PC-3 (cell line): ENCODE measurements around the gene LRRN4. TPM values are rescaled to one million over a fixed set of nuclear protein-coding genes. Genes with fewer than 3 reads are reported as not detected.

Source experiments
- ATAC-seq: fragments of 200-7000 bp; cut with Tn5 transposase; 2 replicates; pipeline ENCODE4 v1.9.1; 2020; ENCODE audit warnings: mild to moderate bottlenecking, moderate library complexity
- BruUV-seq: library from RNA; stranded (reverse); fragments of 400-500 nt; replicated peaks from 2 replicates; lab custom pipeline; 2021; lab: Mats Ljungman, UMichigan
- CTCF ChIA-PET: fragments of 300-600 bp; sonication (Branson Sonifier 250); formaldehyde crosslinking; loops from one replicate; lab custom pipeline; 2022; ENCODE audit warnings: antibody characterized with exemption; lab: Charles Lee
- POLR2A ChIA-PET: fragments of 300-600 bp; sonication (Branson Sonifier 250); formaldehyde crosslinking; loops from one replicate; lab custom pipeline; 2022; ENCODE audit warnings: antibody characterized with exemption; ENCODE audit not compliant: unreplicated experiment; lab: Charles Lee
- DNase-seq: peaks from one replicate; pipeline ENCODE4 v3.0.0-alpha.2; 2015
- H2AFZ ChIP-seq: fragments of 300-600 bp; sonication (generic); 2 replicates; pipeline ENCODE4 v1.6.0; 2016; ENCODE audit warnings: antibody characterized with exemption, low read length
- H3F3A ChIP-seq: fragments of 300-600 bp; sonication (generic); one replicate; pipeline ENCODE4 v1.6.0; 2017; ENCODE audit warnings: antibody characterized with exemption, low read length, control low read depth, mild to moderate bottlenecking; ENCODE audit not compliant: unreplicated experiment
- H3K27ac ChIP-seq: fragments of 300-600 bp; sonication (generic); 2 replicates; pipeline ENCODE4 v1.5.1; 2016; ENCODE audit warnings: mild to moderate bottlenecking, low read length
- H3K27me3 ChIP-seq: fragments of 300-600 bp; sonication (generic); 2 replicates; pipeline ENCODE4 v1.6.1; 2016; ENCODE audit warnings: low read length, mixed read lengths
- H3K36me3 ChIP-seq: fragments of 300-600 bp; sonication (generic); 2 replicates; pipeline ENCODE4 v1.6.1; 2016; ENCODE audit warnings: low read depth, mixed run types, low read length, mixed read lengths
- H3K4me1 ChIP-seq: fragments of 300-600 bp; sonication (generic); 2 replicates; pipeline ENCODE4 v1.5.1; 2016; ENCODE audit warnings: low read length; ENCODE audit not compliant: insufficient read depth
- H3K4me2 ChIP-seq: fragments of 300-600 bp; sonication (generic); 2 replicates; pipeline ENCODE4 v1.6.0; 2016; ENCODE audit warnings: low read length
- H3K4me3 ChIP-seq: fragments of 300-600 bp; sonication (generic); 2 replicates; pipeline ENCODE4 v1.5.1; 2016; ENCODE audit warnings: mild to moderate bottlenecking, low read length, mixed read lengths
- H3K79me2 ChIP-seq: fragments of 300-600 bp; sonication (generic); 2 replicates; pipeline ENCODE4 v1.6.1; 2017; ENCODE audit warnings: low read length, mixed read lengths
- H3K9ac ChIP-seq: fragments of 300-600 bp; sonication (generic); 2 replicates; pipeline ENCODE4 v1.6.0; 2016; ENCODE audit warnings: mild to moderate bottlenecking, low read length
- H3K9me2 ChIP-seq: fragments of 300-600 bp; sonication (generic); replicated peaks from 2 replicates; pipeline ENCODE4 v1.6.1; 2016; ENCODE audit warnings: mixed run types, low read length, mixed read lengths
- H3K9me3 ChIP-seq: fragments of 300-600 bp; sonication (generic); 2 replicates; pipeline ENCODE4 v1.6.1; 2016; ENCODE audit warnings: low read length, mixed read lengths
- H4K20me1 ChIP-seq: fragments of 300-600 bp; sonication (generic); 2 replicates; pipeline ENCODE4 v1.6.1; 2016; ENCODE audit warnings: low read length, mixed read lengths
- EZH2 ChIP-seq: fragments of 300-600 bp; sonication (generic); IDR thresholded peaks from one replicate; pipeline ENCODE4 v1.6.1; 2017; ENCODE audit warnings: antibody characterized with exemption, mild to moderate bottlenecking, low read length; ENCODE audit not compliant: unreplicated experiment
- EZH2phosphoT487 ChIP-seq: fragments of 300-600 bp; sonication (generic); IDR thresholded peaks from 2 replicates; pipeline ENCODE4 v1.6.1; 2018; ENCODE audit warnings: mild to moderate bottlenecking, antibody characterized with exemption, low read length, borderline replicate concordance
- intact Hi-C: fragments of 100-400 bp; cut with micrococcal nuclease; formaldehyde crosslinking; loops from 2 replicates; pipeline ENCODE4 v1.9.0; 2023
- total RNA-seq: library from RNA; depleted of rRNA; stranded (reverse); fragments of >200 nt; gene quantifications from 2 replicates; pipeline ENCODE4 v1.2.3, GENCODE V29; 2014
- TF ChIP-seq, protein P1 (sequence below): fragments of 300-600 bp; sonication (generic); conservative IDR thresholded peaks from 2 replicates; pipeline ENCODE4 v1.5.1; 2017; ENCODE audit warnings: antibody characterized with exemption, low read depth, mild to moderate bottlenecking, low read length

LRRN4 gene
- total RNA-seq, 1 experiment from 2014 or later = 0.44 TPM

DNA sequence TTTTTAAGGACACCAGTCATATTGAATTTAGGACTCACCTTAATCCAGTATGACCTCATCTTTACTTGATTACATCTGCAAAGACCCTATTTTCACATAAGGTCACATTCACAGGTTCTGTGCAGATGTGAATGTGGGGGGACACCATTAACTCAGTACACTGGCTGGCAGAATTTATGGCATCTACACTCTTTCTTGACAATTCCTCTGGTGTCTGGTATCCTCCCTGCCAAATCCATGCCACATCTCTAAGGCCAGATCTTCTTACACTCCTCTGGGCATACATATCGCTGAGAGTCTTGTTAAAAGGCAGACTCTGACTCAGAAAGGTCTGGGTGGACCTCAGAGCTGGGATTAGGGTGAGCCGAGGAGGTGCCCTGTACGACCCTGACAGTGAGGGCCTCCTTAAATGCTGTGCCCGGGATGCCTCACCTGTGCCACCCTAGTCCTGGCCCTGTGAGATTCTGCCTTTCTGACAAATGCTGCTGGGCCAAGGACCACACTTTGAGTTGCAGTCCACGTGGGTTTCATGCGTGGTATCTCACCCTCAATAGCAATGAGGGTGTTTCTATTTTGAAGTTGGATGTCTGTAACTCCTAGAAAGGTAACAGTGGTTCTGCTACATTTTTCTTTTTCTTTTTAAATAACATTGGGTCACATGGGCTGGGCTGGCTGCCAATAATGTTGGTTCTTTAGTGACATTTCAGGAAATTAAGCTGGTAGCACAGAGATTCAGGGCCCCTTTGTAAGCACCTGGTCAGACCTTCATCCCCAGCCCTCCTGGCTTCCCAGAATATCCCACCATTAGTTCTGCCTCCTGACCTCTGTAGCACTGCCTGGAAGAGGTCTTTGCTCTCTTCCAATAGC, 17.2 kb upstream of the LRRN4 start:
- Histone ChIP-seq H3K9ac (no peak overlapping the region), H3K4me2 (no peak overlapping the region), H3K9me2 (no peaks in the 10 kb centered on the region), H3K27ac (no peak overlapping the region), H3K4me3 (no peak overlapping the region), H3F3A (no peaks in the 10 kb centered on the region), H3K36me3 (peaks cover 30% of the 10 kb centered on the region), H2AFZ (no peak overlapping the region), H3K9me3 (no peaks in the 10 kb centered on the region), H3K79me2 (no peaks in the 10 kb centered on the region), H3K27me3 (no peaks in the 10 kb centered on the region), H3K4me1 (no peaks in the 10 kb centered on the region), H4K20me1 (no peaks in the 10 kb centered on the region)
- TF ChIP-seq EZH2phosphoT487 (no peak), EZH2 (no peak)
- TF ChIP-seq, protein P1, sequence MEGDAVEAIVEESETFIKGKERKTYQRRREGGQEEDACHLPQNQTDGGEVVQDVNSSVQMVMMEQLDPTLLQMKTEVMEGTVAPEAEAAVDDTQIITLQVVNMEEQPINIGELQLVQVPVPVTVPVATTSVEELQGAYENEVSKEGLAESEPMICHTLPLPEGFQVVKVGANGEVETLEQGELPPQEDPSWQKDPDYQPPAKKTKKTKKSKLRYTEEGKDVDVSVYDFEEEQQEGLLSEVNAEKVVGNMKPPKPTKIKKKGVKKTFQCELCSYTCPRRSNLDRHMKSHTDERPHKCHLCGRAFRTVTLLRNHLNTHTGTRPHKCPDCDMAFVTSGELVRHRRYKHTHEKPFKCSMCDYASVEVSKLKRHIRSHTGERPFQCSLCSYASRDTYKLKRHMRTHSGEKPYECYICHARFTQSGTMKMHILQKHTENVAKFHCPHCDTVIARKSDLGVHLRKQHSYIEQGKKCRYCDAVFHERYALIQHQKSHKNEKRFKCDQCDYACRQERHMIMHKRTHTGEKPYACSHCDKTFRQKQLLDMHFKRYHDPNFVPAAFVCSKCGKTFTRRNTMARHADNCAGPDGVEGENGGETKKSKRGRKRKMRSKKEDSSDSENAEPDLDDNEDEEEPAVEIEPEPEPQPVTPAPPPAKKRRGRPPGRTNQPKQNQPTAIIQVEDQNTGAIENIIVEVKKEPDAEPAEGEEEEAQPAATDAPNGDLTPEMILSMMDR = no peak
- intact Hi-C loops = loop anchor here (5.0 kb wide), 1 partner anchor 44 kb away; no protein-coding TSS in a partner anchor
- ATAC-seq (no peak), DNase-seq (no peak)
- POLR2A ChIA-PET = no interaction called here
- BruUV-seq = no TSS peak
- CTCF ChIA-PET = no interaction called here

DNA sequence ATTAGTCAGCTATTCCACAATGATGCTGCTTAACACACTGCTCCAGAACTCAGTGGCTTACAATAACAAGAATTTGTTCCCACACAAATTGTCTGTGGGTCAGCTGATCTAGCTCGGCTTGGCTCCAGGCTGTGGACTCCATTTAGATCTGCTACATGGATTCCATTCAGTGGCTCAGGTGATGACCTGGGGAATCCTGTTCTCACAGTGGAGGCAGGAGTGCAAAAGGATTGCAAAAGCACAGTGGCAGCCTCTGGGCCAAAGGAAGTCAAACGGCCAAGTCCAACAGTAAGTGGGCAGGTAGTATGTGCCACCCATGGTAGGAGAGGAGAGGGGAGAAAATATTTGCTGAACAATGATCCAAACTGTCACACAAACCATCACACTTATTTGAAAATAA, 15.8 kb upstream of the LRRN4 start:
- peaks cover 21% of the 10 kb centered on the region for H3K36me3 ChIP-seq
- no peaks in the 10 kb centered on the region for H3K9me3 ChIP-seq
- H3K27ac ChIP-seq = no peak overlapping the region
- H3K27me3 ChIP-seq = no peaks in the 10 kb centered on the region
- no peak overlapping the region for H2AFZ ChIP-seq
- CTCF ChIA-PET = no interaction called here
- no peaks in the 10 kb centered on the region for H3K4me1 ChIP-seq
- H3K79me2 ChIP-seq = no peaks in the 10 kb centered on the region
- no peak overlapping the region for H3K9ac ChIP-seq
- no peaks in the 10 kb centered on the region for H3K9me2 ChIP-seq
- POLR2A ChIA-PET = interaction anchor here (0.6 kb wide), 1 partner anchor 51 kb away, joined by 4 read pairs; no protein-coding TSS in a partner anchor
- BruUV-seq = no TSS peak
- TF ChIP-seq EZH2 (no peak), EZH2phosphoT487 (no peak)
- TF ChIP-seq, protein P1 = no peak
- intact Hi-C loops = loop anchor here (5.0 kb wide), 1 partner anchor 42 kb away; no protein-coding TSS in a partner anchor
- H3K4me3 ChIP-seq = no peak overlapping the region
- ATAC-seq (no peak), DNase-seq (no peak)
- no peaks in the 10 kb centered on the region for H4K20me1 ChIP-seq
- H3F3A ChIP-seq = no peaks in the 10 kb centered on the region
- H3K4me2 ChIP-seq = no peak overlapping the region
